CD1c-positive myeloid dendritic cell (primary cell): ENCODE data around the gene KRT84.
A peak's percentile ranks its signal among the peaks of the same experiment; 100 is the strongest.

Source experiments
- DNase-seq: peaks from one replicate; pipeline ENCODE4 v3.0.0-alpha.2; 2016; ENCODE audit errors: extremely low spot score

KRT84 gene

GRCh38 chr12:52385226-52385702 lies at the start of gene KRT84:
TSS of gene KRT84 (minus strand) at chr12:52385652. CDS start at chr12:52385585, 67 bp downstream.
- DNase-seq = no peak

GRCh38 chr12:52434760-52435530 lies 49.5 kb upstream of the KRT84 start:
- no peak for DNase-seq

GRCh38 chr12:52434081-52434733 lies 48.8 kb upstream of the KRT84 start, which contains the start of gene KRT75:
TSS of gene KRT75 (minus strand) at chr12:52434371. CDS start at chr12:52434304, 67 bp downstream.
- no peak for DNase-seq

GRCh38 chr12:52433501-52434080 lies 48.1 kb upstream of the KRT84 start:
- no peak for DNase-seq

- no peak for DNase-seq
Observed at GRCh38 chr12:52432559-52433207, 47.2 kb upstream of the KRT84 start.

- no peak for DNase-seq
Observed at GRCh38 chr12:52428121-52428520, 42.7 kb upstream of the KRT84 start.

GRCh38 chr12:52427083-52427482 lies 41.6 kb upstream of the KRT84 start:
- DNase-seq = no peak

GRCh38 chr12:52426034-52426433 lies 40.6 kb upstream of the KRT84 start:
- no peak for DNase-seq

- no peak for DNase-seq
Observed at GRCh38 chr12:52425466-52425865, 40.0 kb upstream of the KRT84 start.

- no peak for DNase-seq
Observed at GRCh38 chr12:52423661-52424500, 38.4 kb upstream of the KRT84 start.

GRCh38 chr12:52423035-52423434 lies 37.6 kb upstream of the KRT84 start:
- no peak for DNase-seq

- no peak for DNase-seq
Observed at GRCh38 chr12:52419656-52420055, 34.2 kb upstream of the KRT84 start.

- no peak for DNase-seq
Observed at GRCh38 chr12:52418576-52419110, 33.2 kb upstream of the KRT84 start.

- no peak for DNase-seq
Observed at GRCh38 chr12:52417740-52418139, 32.3 kb upstream of the KRT84 start.

- DNase-seq = no peak
Observed at GRCh38 chr12:52416795-52417194, 31.3 kb upstream of the KRT84 start.

- DNase-seq = peak; percentile 24
Observed at GRCh38 chr12:52415870-52416750, 30.7 kb upstream of the KRT84 start.

GRCh38 chr12:52414936-52415335 lies 29.5 kb upstream of the KRT84 start:
- DNase-seq = no peak

GRCh38 chr12:52413782-52414345 lies 28.4 kb upstream of the KRT84 start:
- no peak for DNase-seq

- DNase-seq = no peak
Observed at GRCh38 chr12:52413202-52413601, 27.8 kb upstream of the KRT84 start.

- no peak for DNase-seq
Observed at GRCh38 chr12:52411815-52412214, 26.4 kb upstream of the KRT84 start.
